Breast epithelium (tissue), 3 donors: ENCODE results near the gene IGSF9.

Source experiments
- POLR2A ChIP-seq: fragments of 450-650 bp; IDR thresholded peaks from one replicate; pipeline ENCODE4 v1.6.1; 2016; ENCODE audit warnings: antibody characterized with exemption, mild to moderate bottlenecking, moderate library complexity
- TF ChIP-seq, protein P1 (sequence below), 3 donors: fragments of 450-650 bp; IDR thresholded peaks; one replicate each; pipeline ENCODE4 v1.5.1; 2016 to 2017; ENCODE audit warnings: antibody characterized with exemption in 3 of 3, mild to moderate bottlenecking in 3 of 3, moderate library complexity in 3 of 3

DNA sequence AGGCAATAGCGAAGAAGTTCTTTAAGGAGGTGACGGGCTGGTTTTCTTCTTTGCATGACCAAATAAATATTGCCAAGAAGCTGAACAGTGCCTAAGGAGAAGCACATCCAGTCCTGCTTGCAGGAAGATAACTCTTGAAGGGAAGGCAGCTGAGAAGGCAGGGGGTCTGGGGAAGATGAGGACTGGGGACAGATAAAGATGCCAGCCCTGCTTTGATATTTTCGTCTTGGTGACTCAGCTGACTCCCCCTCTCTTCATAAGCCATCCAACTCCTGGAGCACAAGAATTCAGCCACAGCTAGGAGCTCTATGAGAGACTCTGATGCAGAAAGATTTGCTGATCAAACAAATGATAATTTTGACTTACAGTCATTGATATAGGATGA lies 48.9 kb downstream of the IGSF9 start:
- TF ChIP-seq, protein P1, sequence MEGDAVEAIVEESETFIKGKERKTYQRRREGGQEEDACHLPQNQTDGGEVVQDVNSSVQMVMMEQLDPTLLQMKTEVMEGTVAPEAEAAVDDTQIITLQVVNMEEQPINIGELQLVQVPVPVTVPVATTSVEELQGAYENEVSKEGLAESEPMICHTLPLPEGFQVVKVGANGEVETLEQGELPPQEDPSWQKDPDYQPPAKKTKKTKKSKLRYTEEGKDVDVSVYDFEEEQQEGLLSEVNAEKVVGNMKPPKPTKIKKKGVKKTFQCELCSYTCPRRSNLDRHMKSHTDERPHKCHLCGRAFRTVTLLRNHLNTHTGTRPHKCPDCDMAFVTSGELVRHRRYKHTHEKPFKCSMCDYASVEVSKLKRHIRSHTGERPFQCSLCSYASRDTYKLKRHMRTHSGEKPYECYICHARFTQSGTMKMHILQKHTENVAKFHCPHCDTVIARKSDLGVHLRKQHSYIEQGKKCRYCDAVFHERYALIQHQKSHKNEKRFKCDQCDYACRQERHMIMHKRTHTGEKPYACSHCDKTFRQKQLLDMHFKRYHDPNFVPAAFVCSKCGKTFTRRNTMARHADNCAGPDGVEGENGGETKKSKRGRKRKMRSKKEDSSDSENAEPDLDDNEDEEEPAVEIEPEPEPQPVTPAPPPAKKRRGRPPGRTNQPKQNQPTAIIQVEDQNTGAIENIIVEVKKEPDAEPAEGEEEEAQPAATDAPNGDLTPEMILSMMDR (IDR thresholded peaks at IDR 0.05) = no peak
- TF ChIP-seq POLR2A = no peak
